GM12878 (cell line): ENCODE results near the gene RNF38. TPM values are rescaled to one million over a fixed set of nuclear protein-coding genes. Genes with fewer than 3 reads are reported as not detected.

ENCODE experiments used
- ATAC-seq: fragments of 200-7000 bp; cut with Tn5 transposase; 3 replicates; pipeline ENCODE4 v1.9.1; 2020; ENCODE audit warnings: mild to moderate bottlenecking, moderate library complexity
- BruUV-seq: library from RNA; stranded (reverse); fragments of 400-500 nt; replicated peaks from 2 replicates; lab custom pipeline; 2021; lab: Mats Ljungman, UMichigan
- CTCF ChIA-PET: fragments of 300-600 bp; sonication (Branson Sonifier 250); formaldehyde crosslinking; extraction: SDS; loops from one replicate; lab custom pipeline; 2021; ENCODE audit warnings: inconsistent platforms; lab: Yijun Ruan, JAX
- POLR2A ChIA-PET: fragments of 350-600 bp; formaldehyde crosslinking; extraction: SDS; loops from one replicate; lab custom pipeline; 2021; ENCODE audit warnings: inconsistent platforms; lab: Charles Lee
- RAD21 ChIA-PET: fragments of 300-600 bp; sonication (Branson Sonifier 250); formaldehyde crosslinking; loops from one replicate; lab custom pipeline; 2023; ENCODE audit warnings: antibody characterized with exemption; ENCODE audit not compliant: unreplicated experiment; lab: Charles Lee
- SMC1A ChIA-PET: fragments of 300-600 bp; sonication (Branson Sonifier 250); formaldehyde crosslinking; loops from one replicate; lab custom pipeline; 2023; ENCODE audit not compliant: unreplicated experiment, uncharacterized antibody; lab: Charles Lee
- DNase-seq: peaks from one replicate; pipeline ENCODE4 v3.0.0-alpha.2; 2011; ENCODE audit warnings: low read depth, low spot score
- FAIRE-seq: peaks from 3 replicates; lab custom pipeline; 2011; peaks lifted over from hg19 to GRCh38; lab: Jason Lieb, UNC
- H2AFZ ChIP-seq: 2 replicates; pipeline ENCODE4 v1.6.0; 2011; ENCODE audit warnings: low read depth, low read length, control low read depth; ENCODE audit not compliant: control insufficient read depth
- H3K27ac ChIP-seq: 2 replicates; pipeline ENCODE4 v1.5.1; 2011; ENCODE audit warnings: control low read depth; ENCODE audit not compliant: control insufficient read depth, insufficient read depth
- H3K27me3 ChIP-seq, 2 experiments: replicated peaks in 1 of 2; 2 replicates each; pipeline versions ENCODE4 v1.6.0 to v1.6.1; 2011; ENCODE audit warnings: low read length in 1 of 2; ENCODE audit not compliant: control insufficient read depth in 2 of 2, insufficient read depth in 2 of 2
- H3K36me3 ChIP-seq, 2 experiments: 2 replicates each; pipeline ENCODE4 v1.5.1; 2011; ENCODE audit warnings: low read length in 1 of 2; ENCODE audit not compliant: control insufficient read depth in 2 of 2, insufficient read depth in 2 of 2
- H3K4me1 ChIP-seq: 2 replicates; pipeline ENCODE4 v1.6.1; 2011; ENCODE audit warnings: mild to moderate bottlenecking, low read length, moderate library complexity, mixed read lengths; ENCODE audit not compliant: control insufficient read depth, insufficient read depth
- H3K4me2 ChIP-seq: 2 replicates; pipeline ENCODE4 v1.6.0; 2011; ENCODE audit warnings: control low read depth; ENCODE audit not compliant: control insufficient read depth, insufficient read depth
- H3K4me3 ChIP-seq: fragments of 200-600 bp; sonication (generic); 2 replicates; pipeline ENCODE4 v1.5.1; 2016
- H3K79me2 ChIP-seq: 2 replicates; pipeline ENCODE4 v1.6.0; 2011; ENCODE audit warnings: low read length; ENCODE audit not compliant: control insufficient read depth, insufficient read depth
- H3K9ac ChIP-seq: 2 replicates; pipeline ENCODE4 v1.8.0; 2011; ENCODE audit warnings: low read length, control low read depth, mixed read lengths; ENCODE audit not compliant: control insufficient read depth, insufficient read depth
- H3K9me3 ChIP-seq: replicated peaks from 3 replicates; pipeline ENCODE4 v1.5.1; 2011; ENCODE audit warnings: mild to moderate bottlenecking, low read length; ENCODE audit not compliant: control insufficient read depth, insufficient read depth
- H4K20me1 ChIP-seq: 2 replicates; pipeline ENCODE4 v1.6.0; 2011; ENCODE audit not compliant: control insufficient read depth, insufficient read depth
- BHLHE40 ChIP-seq, 2 experiments: fragments of 450-650 bp in 1 of 2; IDR thresholded peaks; 2 replicates each; pipeline ENCODE4 v1.6.1; 2011 to 2017; ENCODE audit warnings: low read depth in 2 of 2, borderline replicate concordance in 1 of 2, improper control_type of control experiment in 1 of 2, low read length in 1 of 2, mild to moderate bottlenecking in 1 of 2
- CREB1 ChIP-seq: IDR thresholded peaks from 2 replicates; pipeline ENCODE4 v1.6.1; 2012; ENCODE audit warnings: low read depth, mild to moderate bottlenecking, inconsistent platforms
- EP300 ChIP-seq, 2 experiments: fragments of 150-350 bp in 1 of 2; IDR thresholded peaks; 2 replicates each; pipeline ENCODE4 v1.6.1; 2011 to 2012; ENCODE audit warnings: low read depth in 2 of 2, low read length in 2 of 2, borderline replicate concordance in 1 of 2, improper control_type of control experiment in 1 of 2, inconsistent platforms in 1 of 2; ENCODE audit not compliant: control insufficient read depth in 1 of 2
- ESRRA ChIP-seq: IDR thresholded peaks from 2 replicates; pipeline ENCODE4 v1.6.1; 2012; ENCODE audit warnings: mild to moderate bottlenecking, low read length, improper control_type of control experiment
- HDGF ChIP-seq: fragments of 450-650 bp; IDR thresholded peaks from 2 replicates; pipeline ENCODE4 v1.6.1; 2016; ENCODE audit warnings: antibody characterized with exemption
- MEF2A ChIP-seq: IDR thresholded peaks from 2 replicates; pipeline ENCODE4 v1.6.1; 2011; ENCODE audit warnings: low read depth, mild to moderate bottlenecking, low read length, moderate library complexity; ENCODE audit not compliant: insufficient read depth
- MYB ChIP-seq: fragments of 150-350 bp; IDR thresholded peaks from 2 replicates; pipeline ENCODE4 v1.6.1; 2014; ENCODE audit warnings: mild to moderate bottlenecking, low read depth, low read length, borderline replicate concordance
- NFXL1 ChIP-seq: fragments of 450-650 bp; IDR thresholded peaks from 2 replicates; pipeline ENCODE4 v1.6.1; 2017; ENCODE audit warnings: antibody characterized with exemption, mild to moderate bottlenecking, borderline replicate concordance
- NR2C2 ChIP-seq: IDR thresholded peaks from 2 replicates; pipeline ENCODE4 v1.6.1; 2011; ENCODE audit warnings: borderline replicate concordance, low read depth; ENCODE audit not compliant: control insufficient read depth, insufficient read length
- TAF1 ChIP-seq: IDR thresholded peaks from 2 replicates; pipeline ENCODE4 v1.6.1; 2011; ENCODE audit warnings: mild to moderate bottlenecking, low read depth, low read length, borderline replicate concordance
- ZNF217 ChIP-seq: fragments of 450-650 bp; IDR thresholded peaks from 2 replicates; pipeline ENCODE4 v1.6.1; 2017; ENCODE audit warnings: antibody characterized with exemption, mild to moderate bottlenecking
- ZZZ3 ChIP-seq: IDR thresholded peaks from 2 replicates; pipeline ENCODE4 v1.6.1; 2011; ENCODE audit warnings: low read depth; ENCODE audit not compliant: control insufficient read depth, insufficient read length
- WGBS: methylation state at CpG from one replicate; pipeline ENCODE4 v1.1.6; 2016; ENCODE audit warnings: low lambda C conversion rate; ENCODE audit not compliant: insufficient replicate concordance, insufficient coverage; ENCODE audit errors: missing lambda C conversion rate; 5-methylcytosine and 5-hydroxymethylcytosine counted together
- in situ Hi-C: fragments of 300-500 bp; cut with MboI; formaldehyde crosslinking; loops from 9 replicates; pipeline ENCODE4 v1.14.3; 2018; ENCODE audit warnings: mixed read lengths
- intact Hi-C: fragments of 100-400 bp; cut with micrococcal nuclease; formaldehyde crosslinking; loops from one replicate; pipeline ENCODE4 v1.14.2; 2022; ENCODE audit not compliant: unreplicated experiment
- polyA plus RNA-seq, 11 experiments: library from polyadenylated mRNA; depleted of rRNA in 4 of 11; unstranded in 6 of 11; stranded (reverse) in 5 of 11; fragments of >200 nt; fragmentation: Nextera tagmentation in 4 of 11; fragmentation: Illumina TruSeq in 1 of 11; extraction: Ambion mirVana in 4 of 11; extraction: Trizol in 1 of 11; gene quantifications; 1 replicate in 1 of 11; 2 replicates in 10 of 11; pipeline versions ENCODE4 v1.2.1 to v1.2.3, GENCODE V29; 2011 to 2016; ENCODE audit warnings: inconsistent platforms in 2 of 11, missing spikeins in 2 of 11, low read depth in 1 of 11
- total RNA-seq, 4 experiments: library from RNA; depleted of rRNA in 3 of 4; stranded (reverse); fragments of >200 nt in 3 of 4; fragmentation: Illumina TruSeq in 1 of 4; extraction: Trizol in 1 of 4; gene quantifications; 2 replicates each; pipeline versions ENCODE4 v1.2.1 to v1.2.3, GENCODE V29; 2013 to 2021

Gene RNF38
- total and polyA plus RNA-seq, 10 of the 15 experiments (the other 5 are each of a cell fraction or from before 2014, with no cell fraction given) = 5.1 to 34.7 (median 12.7) TPM

DNA sequence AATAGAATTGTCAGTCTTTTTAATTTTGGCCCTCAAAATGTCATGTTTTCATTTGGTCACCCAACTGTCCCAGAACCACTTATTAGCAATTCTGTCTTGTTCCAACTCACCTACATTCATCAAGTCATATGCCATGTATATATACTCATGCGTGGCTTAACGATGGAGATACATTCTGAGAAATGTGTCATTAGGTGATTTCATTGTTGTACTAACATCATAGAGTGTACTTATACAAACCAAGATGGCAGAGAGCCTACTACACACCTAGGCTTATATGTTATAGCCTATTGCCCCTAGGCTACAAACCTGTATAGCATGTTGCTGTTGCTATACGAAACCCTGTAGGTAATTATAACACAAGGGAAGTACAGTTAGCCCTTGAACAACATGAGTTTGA, 36.6 kb downstream of the RNF38 start:
- SMC1A ChIA-PET = no interaction called here
- H4K20me1 ChIP-seq = no peaks in the 10 kb centered on the region
- H3K4me3 ChIP-seq = no peak overlapping the region
- no peak overlapping the region for H3K4me2 ChIP-seq
- H3K4me1 ChIP-seq = no peaks in the 10 kb centered on the region
- WGBS = no CpG with 5 or more reads among the region's 3 CpGs
- TF ChIP-seq BHLHE40 (IDR thresholded peaks at IDR 0.05; ENCODE audit: borderline replicate concordance in 1 of 2, low read depth in 2 of 2, low read length in 1 of 2) (no peak), NFXL1 (no peak), MYB (no peak), NR2C2 (no peak), EP300 (IDR thresholded peaks at IDR 0.05; ENCODE audit: borderline replicate concordance in 1 of 2, control insufficient read depth in 1 of 2, low read depth in 2 of 2, low read length in 2 of 2) (no peak), CREB1 (no peak), ZZZ3 (no peak), HDGF (no peak), TAF1 (no peak), ESRRA (no peak), ZNF217 (no peak), MEF2A (no peak)
- TF ChIP-seq, all 136 proteins: peak for 0
- BruUV-seq = no TSS peak
- no peaks in the 10 kb centered on the region for H3K27me3 ChIP-seq
- FAIRE-seq (no peak), ATAC-seq (no peak), DNase-seq (no peak)
- RAD21 ChIA-PET = no interaction called here
- intact Hi-C loops (no loop called here), in situ Hi-C loops (no loop called here)
- peaks cover 1 to 19% of the 10 kb centered on the region in 2 experiments; a peak in 3 of 4 replicates for H3K36me3 ChIP-seq
- H3K27ac ChIP-seq = no peak overlapping the region
- H2AFZ ChIP-seq = no peak overlapping the region
- POLR2A ChIA-PET = no interaction called here
- H3K9ac ChIP-seq = no peak overlapping the region
- H3K79me2 ChIP-seq = no peaks in the 10 kb centered on the region
- CTCF ChIA-PET = no interaction called here
- H3K9me3 ChIP-seq = no peaks in the 10 kb centered on the region
